ENCODE measurements around the gene UBTD1.
A peak's percentile ranks its signal among the peaks of the same experiment; 100 is the strongest.

Gene UBTD1

GRCh38 chr10:97580421-97581367 lies 82.0 kb downstream of the UBTD1 start:
- TF ChIP-seq, protein P1, sequence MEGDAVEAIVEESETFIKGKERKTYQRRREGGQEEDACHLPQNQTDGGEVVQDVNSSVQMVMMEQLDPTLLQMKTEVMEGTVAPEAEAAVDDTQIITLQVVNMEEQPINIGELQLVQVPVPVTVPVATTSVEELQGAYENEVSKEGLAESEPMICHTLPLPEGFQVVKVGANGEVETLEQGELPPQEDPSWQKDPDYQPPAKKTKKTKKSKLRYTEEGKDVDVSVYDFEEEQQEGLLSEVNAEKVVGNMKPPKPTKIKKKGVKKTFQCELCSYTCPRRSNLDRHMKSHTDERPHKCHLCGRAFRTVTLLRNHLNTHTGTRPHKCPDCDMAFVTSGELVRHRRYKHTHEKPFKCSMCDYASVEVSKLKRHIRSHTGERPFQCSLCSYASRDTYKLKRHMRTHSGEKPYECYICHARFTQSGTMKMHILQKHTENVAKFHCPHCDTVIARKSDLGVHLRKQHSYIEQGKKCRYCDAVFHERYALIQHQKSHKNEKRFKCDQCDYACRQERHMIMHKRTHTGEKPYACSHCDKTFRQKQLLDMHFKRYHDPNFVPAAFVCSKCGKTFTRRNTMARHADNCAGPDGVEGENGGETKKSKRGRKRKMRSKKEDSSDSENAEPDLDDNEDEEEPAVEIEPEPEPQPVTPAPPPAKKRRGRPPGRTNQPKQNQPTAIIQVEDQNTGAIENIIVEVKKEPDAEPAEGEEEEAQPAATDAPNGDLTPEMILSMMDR (conservative IDR thresholded peaks at IDR 0.05; ENCODE audit: low read depth, low read length) = no peak
- DNase-seq (ENCODE audit: low read depth) = no peak
- H3K4me3 ChIP-seq (ENCODE audit: low read length) = no peak overlapping the region

DNA sequence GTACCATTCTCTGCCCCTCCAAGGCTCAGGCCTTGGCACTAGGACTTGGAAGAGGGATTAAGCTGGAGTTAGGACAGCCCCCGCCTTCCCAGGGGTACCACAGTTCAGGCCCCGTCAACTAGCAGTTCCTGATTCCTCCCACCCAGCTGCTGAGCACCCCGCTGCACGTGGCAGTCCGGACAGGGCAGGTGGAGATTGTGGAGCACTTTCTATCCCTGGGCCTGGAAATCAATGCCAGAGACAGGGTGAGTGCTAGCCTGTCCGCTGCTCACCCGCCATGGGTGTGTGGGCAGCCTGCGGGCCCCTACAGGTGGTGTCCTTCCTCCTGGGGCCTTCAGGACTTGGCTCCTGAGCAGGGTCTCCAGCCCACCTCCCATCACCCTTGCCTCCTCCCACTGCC lies 83.4 kb downstream of the UBTD1 start:
- TF ChIP-seq, protein P1 (conservative IDR thresholded peaks at IDR 0.05; ENCODE audit: low read depth, low read length) = no peak
- DNase-seq (ENCODE audit: low read depth) = no peak
- no peak overlapping the region for H3K4me3 ChIP-seq (ENCODE audit: low read length)

DNA sequence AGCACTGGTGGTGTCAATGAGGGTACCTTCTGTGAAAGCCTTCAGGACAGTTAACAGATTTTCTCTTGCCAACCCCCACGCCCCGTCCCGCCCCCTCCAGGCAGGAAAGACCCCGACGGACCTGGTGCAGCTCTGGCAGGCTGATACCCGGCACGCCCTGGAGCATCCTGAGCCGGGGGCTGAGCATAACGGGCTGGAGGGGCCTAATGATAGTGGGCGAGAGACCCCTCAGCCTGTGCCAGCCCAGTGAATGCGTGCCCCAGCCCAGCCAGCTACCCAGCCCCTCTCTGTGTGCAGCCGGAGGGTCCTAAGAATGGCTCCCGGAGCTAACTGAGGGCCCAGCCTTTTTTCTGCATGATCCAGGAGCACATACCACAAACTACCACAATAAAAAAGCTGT lies 84.8 kb downstream of the UBTD1 start:
- no peak overlapping the region for H3K4me3 ChIP-seq (ENCODE audit: low read length)
- TF ChIP-seq, protein P1 (conservative IDR thresholded peaks at IDR 0.05; ENCODE audit: low read depth, low read length) = no peak
- DNase-seq (ENCODE audit: low read depth) = no peak

GRCh38 chr10:97584060-97584797 lies 85.5 kb downstream of the UBTD1 start, which contains the start of gene HOGA1:
Gene HOGA1 (plus strand): TSS chr10:97584389. CDS start chr10:97584704, 315 bp downstream.
- TF ChIP-seq, protein P1 (conservative IDR thresholded peaks at IDR 0.05; ENCODE audit: low read depth, low read length) = no peak
- H3K4me3 ChIP-seq (ENCODE audit: low read length) = no peak within 1 kb of the TSS
- peak; percentile 82 for DNase-seq (ENCODE audit: low read depth)

DNA sequence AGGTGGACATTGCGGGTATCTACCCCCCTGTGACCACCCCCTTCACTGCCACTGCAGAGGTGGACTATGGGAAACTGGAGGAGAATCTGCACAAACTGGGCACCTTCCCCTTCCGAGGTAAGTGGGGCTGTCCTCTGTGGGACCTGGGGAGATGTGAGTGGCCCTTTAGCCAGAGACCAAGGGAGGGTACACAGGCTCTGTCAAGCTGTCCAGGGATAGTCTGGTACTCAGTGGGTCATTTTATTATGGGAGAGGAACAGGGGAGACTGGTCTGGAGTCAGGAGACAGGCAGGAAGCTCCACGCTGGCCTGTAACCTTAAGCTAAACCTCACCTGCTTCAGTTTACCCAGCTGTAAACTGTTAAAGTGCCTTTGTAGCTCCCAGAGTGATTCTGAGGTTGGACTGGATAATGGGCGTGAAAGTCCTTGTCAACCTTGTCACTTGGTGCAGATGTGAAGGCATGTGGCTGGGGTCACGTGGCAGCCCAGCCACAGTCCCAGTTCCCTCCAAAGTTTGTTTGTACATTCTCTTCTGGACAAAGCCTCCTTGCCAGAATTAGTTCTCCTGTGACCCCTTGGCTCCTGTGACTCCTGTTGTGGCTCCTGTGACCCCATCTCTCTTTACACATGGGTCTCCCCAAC lies 86.2 kb downstream of the UBTD1 start:
- H3K4me3 ChIP-seq (ENCODE audit: low read length) = no peak overlapping the region
- no peak for DNase-seq (ENCODE audit: low read depth)
- TF ChIP-seq, protein P1 (conservative IDR thresholded peaks at IDR 0.05; ENCODE audit: low read depth, low read length) = no peak

- no peak for DNase-seq (ENCODE audit: low read depth)
- H3K4me3 ChIP-seq (ENCODE audit: low read length) = no peak overlapping the region
- TF ChIP-seq, protein P1 (conservative IDR thresholded peaks at IDR 0.05; ENCODE audit: low read depth, low read length) = no peak
Measured at GRCh38 chr10:97585439-97585811, 86.7 kb downstream of the UBTD1 start.

Data from retinal pigment epithelial cell (primary cell).